Panc1 (cell line): ENCODE data around the gene PATJ. TPM values are rescaled to one million over a fixed set of nuclear protein-coding genes. Genes with fewer than 3 reads are reported as not detected.
"Not testable (repeated sequence)": the region's sequence is repeated elsewhere in the genome, so short reads cannot be mapped to it uniquely, and the experiment has no call there.

Source experiments
- ATAC-seq: fragments of 200-7000 bp; cut with Tn5 transposase; 2 replicates; pipeline ENCODE4 v1.9.1; 2020; ENCODE audit warnings: mild to moderate bottlenecking, moderate library complexity
- BruUV-seq: library from RNA; stranded (reverse); fragments of 400-500 nt; replicated peaks from 2 replicates; lab custom pipeline; 2021; lab: Mats Ljungman, UMichigan
- CTCF ChIA-PET: fragments of 300-600 bp; sonication (Branson Sonifier 250); formaldehyde crosslinking; loops from one replicate; lab custom pipeline; 2022; ENCODE audit warnings: antibody characterized with exemption; lab: Charles Lee
- POLR2A ChIA-PET: fragments of 300-600 bp; sonication (Branson Sonifier 250); formaldehyde crosslinking; loops from one replicate; lab custom pipeline; 2022; ENCODE audit warnings: antibody characterized with exemption; lab: Charles Lee
- DNase-seq: peaks from one replicate; pipeline ENCODE4 v3.0.0-alpha.2; 2010; ENCODE audit warnings: low read depth, low spot score
- H3K27ac ChIP-seq: 2 replicates; pipeline ENCODE4 v1.5.1; 2011; ENCODE audit warnings: mild to moderate bottlenecking, low read length, inconsistent platforms
- H3K27me3 ChIP-seq: fragments of 200-500 bp; sonication (Bioruptor generic); 2 replicates; pipeline ENCODE4 v1.6.0; 2014; ENCODE audit warnings: low read length, inconsistent platforms; ENCODE audit not compliant: control insufficient read depth, insufficient read depth
- H3K36me3 ChIP-seq: fragments of 200-500 bp; sonication (Bioruptor generic); 2 replicates; pipeline ENCODE4 v1.5.1; 2014; ENCODE audit warnings: inconsistent platforms, mild to moderate bottlenecking, low read length, moderate library complexity; ENCODE audit not compliant: control insufficient read depth, insufficient read depth
- H3K4me1 ChIP-seq: 2 replicates; pipeline ENCODE4 v1.5.1; 2011; ENCODE audit warnings: inconsistent platforms, mild to moderate bottlenecking, low read length, moderate library complexity; ENCODE audit not compliant: control insufficient read depth, insufficient read depth
- H3K4me3 ChIP-seq, 2 experiments: 2 replicates each; pipeline ENCODE4 v1.5.1; 2011 to 2012; ENCODE audit warnings: low read depth in 2 of 2, low read length in 2 of 2, mild to moderate bottlenecking in 2 of 2, inconsistent platforms in 1 of 2, moderate library complexity in 1 of 2
- H3K9me3 ChIP-seq: fragments of 200-500 bp; sonication (Bioruptor generic); 2 replicates; pipeline ENCODE4 v1.5.1; 2014; ENCODE audit warnings: low read depth, mild to moderate bottlenecking, inconsistent platforms, low read length, moderate library complexity; ENCODE audit not compliant: control insufficient read depth, insufficient read depth
- POLR2AphosphoS5 ChIP-seq: IDR thresholded peaks from 2 replicates; pipeline ENCODE4 v1.6.1; 2012; ENCODE audit warnings: mild to moderate bottlenecking, low read depth, low read length, moderate library complexity
- SIN3A ChIP-seq: IDR thresholded peaks from 2 replicates; pipeline ENCODE4 v1.6.1; 2012; ENCODE audit warnings: low read depth, mild to moderate bottlenecking, low read length, moderate library complexity, borderline replicate concordance; ENCODE audit not compliant: insufficient read depth
- TCF7L2 ChIP-seq: IDR thresholded peaks from 2 replicates; pipeline ENCODE4 v1.6.1; 2011; ENCODE audit warnings: mild to moderate bottlenecking, low read depth, low read length, inconsistent platforms
- in situ Hi-C: cut with HindIII; loops from 2 replicates; pipeline ENCODE4 v1.10.0; 2016; ENCODE audit warnings: low sequenced_read_pairs, low pct_unique_long_range_greater_than_20kb
- intact Hi-C: fragments of 100-400 bp; cut with micrococcal nuclease; formaldehyde crosslinking; loops from one replicate; pipeline ENCODE4 v1.10.0; 2022; ENCODE audit not compliant: unreplicated experiment
- total RNA-seq: library from RNA; stranded (reverse); gene quantifications from one replicate; pipeline ENCODE4 v1.2.1, GENCODE V29; 2021; ENCODE audit not compliant: unreplicated experiment
- TF ChIP-seq, protein P1 (sequence below): fragments of 450-650 bp; IDR thresholded peaks from 2 replicates; pipeline ENCODE4 v1.5.1; 2017; ENCODE audit warnings: mild to moderate bottlenecking
- TF ChIP-seq, protein P2 (sequence below), 2 experiments: IDR thresholded peaks; 2 replicates each; pipeline ENCODE4 v1.6.1; 2011 to 2012; ENCODE audit warnings: low read depth in 2 of 2, control low read depth in 1 of 2, low read length in 1 of 2, mild to moderate bottlenecking in 1 of 2, moderate library complexity in 1 of 2; ENCODE audit not compliant: insufficient read depth in 1 of 2

The PATJ gene
- total RNA-seq, 1 experiment from 2014 or later, result 36.2 TPM

DNA sequence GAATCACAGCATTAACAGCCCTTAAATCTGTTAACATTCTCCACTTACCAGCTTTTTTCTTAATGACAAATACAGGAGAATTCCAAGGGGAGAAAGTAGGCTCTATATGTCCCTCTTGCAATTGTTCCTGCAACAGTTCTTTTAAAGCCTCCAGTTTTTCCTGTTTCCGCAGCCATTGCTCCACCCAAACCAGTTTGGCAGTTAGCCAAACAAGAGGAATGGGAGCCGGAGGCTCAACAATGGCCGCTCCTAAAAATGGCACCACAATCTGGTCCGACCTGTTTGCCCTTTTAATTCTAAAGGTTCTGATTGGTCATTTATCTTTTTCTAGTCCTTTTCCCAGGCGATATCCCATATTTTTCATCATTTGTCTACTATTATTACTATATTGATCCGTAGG, 438.4 kb downstream of the PATJ start:
- Histone ChIP-seq H3K4me3 (no peak overlapping the region), H3K36me3 (no peaks in the 10 kb centered on the region), H3K9me3 (no peaks in the 10 kb centered on the region), H3K27me3 (no peaks in the 10 kb centered on the region), H3K27ac (no peak overlapping the region), H3K4me1 (no peaks in the 10 kb centered on the region)
- no peak for DNase-seq
- TF ChIP-seq TCF7L2, result no peak
- no peak for TF ChIP-seq SIN3A
- TF ChIP-seq, protein P1, sequence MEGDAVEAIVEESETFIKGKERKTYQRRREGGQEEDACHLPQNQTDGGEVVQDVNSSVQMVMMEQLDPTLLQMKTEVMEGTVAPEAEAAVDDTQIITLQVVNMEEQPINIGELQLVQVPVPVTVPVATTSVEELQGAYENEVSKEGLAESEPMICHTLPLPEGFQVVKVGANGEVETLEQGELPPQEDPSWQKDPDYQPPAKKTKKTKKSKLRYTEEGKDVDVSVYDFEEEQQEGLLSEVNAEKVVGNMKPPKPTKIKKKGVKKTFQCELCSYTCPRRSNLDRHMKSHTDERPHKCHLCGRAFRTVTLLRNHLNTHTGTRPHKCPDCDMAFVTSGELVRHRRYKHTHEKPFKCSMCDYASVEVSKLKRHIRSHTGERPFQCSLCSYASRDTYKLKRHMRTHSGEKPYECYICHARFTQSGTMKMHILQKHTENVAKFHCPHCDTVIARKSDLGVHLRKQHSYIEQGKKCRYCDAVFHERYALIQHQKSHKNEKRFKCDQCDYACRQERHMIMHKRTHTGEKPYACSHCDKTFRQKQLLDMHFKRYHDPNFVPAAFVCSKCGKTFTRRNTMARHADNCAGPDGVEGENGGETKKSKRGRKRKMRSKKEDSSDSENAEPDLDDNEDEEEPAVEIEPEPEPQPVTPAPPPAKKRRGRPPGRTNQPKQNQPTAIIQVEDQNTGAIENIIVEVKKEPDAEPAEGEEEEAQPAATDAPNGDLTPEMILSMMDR, result no peak
- TF ChIP-seq, protein P2, sequence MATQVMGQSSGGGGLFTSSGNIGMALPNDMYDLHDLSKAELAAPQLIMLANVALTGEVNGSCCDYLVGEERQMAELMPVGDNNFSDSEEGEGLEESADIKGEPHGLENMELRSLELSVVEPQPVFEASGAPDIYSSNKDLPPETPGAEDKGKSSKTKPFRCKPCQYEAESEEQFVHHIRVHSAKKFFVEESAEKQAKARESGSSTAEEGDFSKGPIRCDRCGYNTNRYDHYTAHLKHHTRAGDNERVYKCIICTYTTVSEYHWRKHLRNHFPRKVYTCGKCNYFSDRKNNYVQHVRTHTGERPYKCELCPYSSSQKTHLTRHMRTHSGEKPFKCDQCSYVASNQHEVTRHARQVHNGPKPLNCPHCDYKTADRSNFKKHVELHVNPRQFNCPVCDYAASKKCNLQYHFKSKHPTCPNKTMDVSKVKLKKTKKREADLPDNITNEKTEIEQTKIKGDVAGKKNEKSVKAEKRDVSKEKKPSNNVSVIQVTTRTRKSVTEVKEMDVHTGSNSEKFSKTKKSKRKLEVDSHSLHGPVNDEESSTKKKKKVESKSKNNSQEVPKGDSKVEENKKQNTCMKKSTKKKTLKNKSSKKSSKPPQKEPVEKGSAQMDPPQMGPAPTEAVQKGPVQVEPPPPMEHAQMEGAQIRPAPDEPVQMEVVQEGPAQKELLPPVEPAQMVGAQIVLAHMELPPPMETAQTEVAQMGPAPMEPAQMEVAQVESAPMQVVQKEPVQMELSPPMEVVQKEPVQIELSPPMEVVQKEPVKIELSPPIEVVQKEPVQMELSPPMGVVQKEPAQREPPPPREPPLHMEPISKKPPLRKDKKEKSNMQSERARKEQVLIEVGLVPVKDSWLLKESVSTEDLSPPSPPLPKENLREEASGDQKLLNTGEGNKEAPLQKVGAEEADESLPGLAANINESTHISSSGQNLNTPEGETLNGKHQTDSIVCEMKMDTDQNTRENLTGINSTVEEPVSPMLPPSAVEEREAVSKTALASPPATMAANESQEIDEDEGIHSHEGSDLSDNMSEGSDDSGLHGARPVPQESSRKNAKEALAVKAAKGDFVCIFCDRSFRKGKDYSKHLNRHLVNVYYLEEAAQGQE (IDR thresholded peaks at IDR 0.05; ENCODE audit: insufficient read depth in 1 of 2, low read depth in 2 of 2, low read length in 1 of 2), result no peak
- TF ChIP-seq POLR2AphosphoS5, result no peak
- ChIA-PET CTCF (no interaction called here), POLR2A (no interaction called here)
- in situ Hi-C loops, result no loop called here
- no peak for ATAC-seq
- intact Hi-C loops, result no loop called here
- BruUV-seq, result no TSS peak

DNA sequence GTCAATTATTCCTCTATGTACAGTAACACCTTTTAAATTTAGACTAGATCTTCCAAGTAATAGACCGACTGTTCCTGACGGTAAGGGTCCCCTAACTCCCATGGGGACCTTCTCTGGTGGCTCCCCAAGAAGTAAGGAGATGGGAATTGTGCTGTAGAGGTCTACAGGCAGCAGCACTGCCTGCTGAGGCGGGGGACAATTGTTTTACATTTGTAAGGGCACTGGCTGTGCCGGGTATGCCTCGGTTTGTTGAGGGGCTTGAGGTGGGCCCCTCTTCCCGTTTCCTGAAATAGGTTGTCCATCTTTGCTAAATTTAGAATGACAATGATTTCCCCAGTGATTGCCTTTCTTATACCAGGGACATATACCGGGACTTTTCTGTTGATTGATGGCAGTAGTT, 439.3 kb downstream of the PATJ start:
- CTCF ChIA-PET, result no interaction called here
- Histone ChIP-seq H3K4me3 (no peak overlapping the region), H3K27me3 (no peaks in the 10 kb centered on the region), H3K27ac (no peak overlapping the region), H3K36me3 (no peaks in the 10 kb centered on the region), H3K9me3 (no peaks in the 10 kb centered on the region), H3K4me1 (no peaks in the 10 kb centered on the region)
- DNase-seq, result no peak
- in situ Hi-C loops, result no loop called here
- ATAC-seq, result no peak
- TF ChIP-seq, protein P2 (IDR thresholded peaks at IDR 0.05; ENCODE audit: insufficient read depth in 1 of 2, low read depth in 2 of 2, low read length in 1 of 2), result no peak
- TF ChIP-seq SIN3A (no peak), POLR2AphosphoS5 (no peak), TCF7L2 (no peak)
- TF ChIP-seq, protein P1, result no peak
- BruUV-seq, result no TSS peak
- intact Hi-C loops, result no loop called here
- POLR2A ChIA-PET, result no interaction called here

DNA sequence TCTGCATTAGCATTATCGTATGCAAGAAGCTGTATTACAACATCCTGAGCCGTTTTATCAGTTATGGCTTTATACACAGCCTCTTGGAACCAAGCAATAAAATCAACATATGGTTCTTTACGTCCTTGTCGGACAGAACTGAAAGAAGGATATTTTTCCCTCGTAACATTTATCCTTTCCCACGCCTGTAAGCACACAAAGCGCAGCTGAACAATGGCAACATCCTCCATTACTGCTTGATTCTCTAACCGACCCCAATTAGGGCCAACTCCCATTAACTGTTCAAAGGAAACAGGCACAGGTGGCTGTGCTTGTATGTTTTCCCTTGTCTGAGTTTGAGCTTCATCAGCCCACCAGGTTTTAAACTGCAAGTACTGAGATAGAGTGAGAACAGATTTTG, 439.9 kb downstream of the PATJ start:
- POLR2A ChIA-PET, DNase-seq, H3K27ac ChIP-seq, H3K36me3 ChIP-seq, H3K9me3 ChIP-seq, intact Hi-C loops, H3K4me1 ChIP-seq, H3K27me3 ChIP-seq, ATAC-seq, H3K4me3 ChIP-seq, BruUV-seq, in situ Hi-C loops: not testable (repeated sequence)
- CTCF ChIA-PET, result interaction anchor here (0.6 kb wide), 1 partner anchor 223 kb away, joined by 5 read pairs; no protein-coding TSS in a partner anchor
